Measurements from ENCODE around the gene REG1B.

DNA sequence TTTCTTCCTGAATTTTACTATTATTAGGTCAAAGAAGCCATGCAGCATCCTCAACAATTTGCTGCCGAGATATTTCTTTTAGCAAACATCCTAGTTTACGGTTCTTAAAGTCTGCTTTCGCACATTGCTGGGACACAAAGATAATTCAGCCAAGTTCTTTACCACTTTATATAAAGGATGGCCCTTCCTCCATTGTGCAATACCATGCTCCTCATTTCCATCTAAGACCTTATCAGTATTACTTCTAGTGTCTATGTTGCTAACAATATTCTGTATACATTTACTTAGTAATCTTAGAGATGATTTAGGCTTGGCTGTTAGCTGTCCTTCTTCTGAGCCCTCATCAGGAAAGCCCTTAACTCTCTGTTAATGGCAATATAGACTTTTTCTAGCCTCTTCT is 24.5 kb upstream of the REG1B start:
- TF ChIP-seq CTCF (conservative IDR thresholded peaks at IDR 0.05) (no peak), ZFX (IDR thresholded peaks at IDR 0.05) (no peak)
